GM19468 (cell line): ENCODE data around the gene EDNRA.

Experiments
- ATAC-seq: cut with Tn5 transposase; IDR thresholded peaks from one replicate; pipeline ENCODE4 v1.9.1; 2021; ENCODE audit warnings: mild to moderate bottlenecking, moderate library complexity, moderate number of reproducible peaks; ENCODE audit not compliant: unreplicated experiment; ENCODE audit errors: extremely low read depth

EDNRA gene

DNA sequence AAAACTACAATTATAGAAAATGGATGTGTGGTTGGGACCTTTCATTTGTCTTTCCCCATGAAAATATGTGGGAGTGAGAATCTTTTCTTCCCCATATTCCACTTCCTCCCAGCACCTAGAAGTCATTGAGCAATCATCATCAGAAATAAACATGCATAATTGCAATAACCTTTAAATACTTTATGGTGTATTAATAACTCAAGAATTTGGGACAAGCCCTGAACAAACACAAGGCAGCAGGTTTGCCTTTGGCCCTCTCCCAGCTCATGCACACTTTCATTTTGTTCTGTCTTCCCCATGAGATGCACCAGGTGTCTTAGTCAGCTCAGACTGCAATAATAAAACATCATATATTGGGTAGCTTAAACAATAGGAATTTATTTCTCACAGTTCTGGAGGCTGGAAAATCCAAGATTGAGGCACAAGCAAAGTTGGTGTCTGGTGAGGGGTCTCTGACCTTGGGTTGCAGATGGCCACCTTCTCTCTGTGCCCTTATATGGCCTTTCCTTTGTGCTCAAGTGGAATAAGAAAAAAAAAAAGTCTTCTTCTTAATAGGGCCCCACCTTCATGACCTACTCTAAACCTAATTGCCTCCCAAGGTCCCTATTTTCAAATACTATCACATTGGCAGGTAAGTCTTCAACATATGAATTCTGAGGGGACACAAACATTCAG lies 101.6 kb downstream of the EDNRA start:
- no peak for ATAC-seq

DNA sequence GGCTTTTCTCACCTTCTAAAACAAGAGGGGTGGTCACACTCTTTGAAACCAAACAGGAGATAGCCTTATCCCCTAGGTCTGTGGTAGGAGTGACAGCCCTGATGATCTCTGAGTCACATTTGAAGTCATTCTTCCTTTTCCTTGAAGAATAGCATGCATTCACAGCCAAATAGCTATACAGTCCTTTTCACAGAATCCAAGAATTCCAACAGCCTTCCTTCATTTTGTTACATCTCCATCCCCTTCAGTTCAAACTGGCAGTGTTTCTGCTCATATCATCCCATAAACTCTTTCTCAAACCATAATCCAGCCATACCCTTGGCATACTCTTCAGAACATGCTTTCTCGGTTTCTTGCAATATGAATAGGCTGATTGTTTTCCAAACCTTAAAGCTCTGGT lies 103.0 kb downstream of the EDNRA start:
- no peak for ATAC-seq

DNA sequence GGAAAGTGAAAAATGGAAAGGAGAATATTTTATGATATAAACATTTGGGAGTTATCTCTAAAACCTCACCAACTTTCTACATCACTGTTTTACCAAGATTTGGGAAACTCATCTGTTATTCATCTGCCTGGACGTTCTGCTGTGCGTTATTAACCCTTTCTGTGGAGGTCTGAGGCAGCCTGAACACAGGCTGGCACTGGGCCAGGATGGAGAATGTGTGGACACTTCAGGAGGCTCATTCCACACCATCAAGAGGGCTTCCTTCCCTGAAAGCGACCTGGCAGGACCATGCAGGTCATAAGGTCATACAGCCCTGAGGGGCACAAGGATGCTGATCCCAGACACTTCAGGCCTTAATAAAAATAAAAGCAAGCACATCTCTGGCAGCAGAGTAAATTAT lies 105.1 kb downstream of the EDNRA start:
- no peak for ATAC-seq

DNA sequence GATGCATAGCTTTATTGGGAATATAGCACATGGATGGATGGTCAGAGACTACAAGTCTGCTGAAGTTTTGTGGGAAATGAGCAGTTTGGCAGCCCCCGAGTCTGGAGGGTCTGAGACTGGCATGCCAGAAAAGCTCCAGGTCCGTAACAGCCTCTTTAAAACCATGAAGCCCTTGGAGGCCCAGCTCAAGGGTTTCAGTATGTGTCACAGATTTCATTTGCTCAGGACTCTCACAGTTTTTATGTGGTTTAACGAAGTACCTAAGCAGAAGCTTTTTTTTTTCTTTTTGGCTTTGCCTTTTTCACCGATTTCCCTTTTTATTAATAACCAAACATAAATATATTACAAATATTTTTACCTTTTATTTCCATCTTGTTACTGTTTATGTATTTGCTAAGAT lies 105.7 kb downstream of the EDNRA start:
- ATAC-seq: no peak

DNA sequence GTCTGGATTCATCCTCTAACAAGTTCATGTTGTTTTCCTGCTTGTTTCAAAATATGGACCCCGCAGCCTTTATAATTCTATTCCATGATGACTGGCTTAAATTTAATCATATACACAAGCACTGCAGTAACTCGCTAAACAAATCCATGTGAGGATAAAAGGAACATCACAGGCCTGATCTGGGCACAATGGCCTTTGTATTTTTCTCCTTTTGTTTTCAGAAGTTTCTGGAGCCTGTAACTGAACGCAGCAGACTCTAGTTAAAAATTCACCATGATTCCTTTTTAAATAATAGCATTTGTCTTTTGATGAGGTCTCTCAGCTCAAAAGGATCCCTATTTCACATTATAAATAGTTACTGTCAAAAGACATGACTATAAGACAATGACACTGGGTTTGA lies 106.1 kb downstream of the EDNRA start:
- no peak for ATAC-seq

DNA sequence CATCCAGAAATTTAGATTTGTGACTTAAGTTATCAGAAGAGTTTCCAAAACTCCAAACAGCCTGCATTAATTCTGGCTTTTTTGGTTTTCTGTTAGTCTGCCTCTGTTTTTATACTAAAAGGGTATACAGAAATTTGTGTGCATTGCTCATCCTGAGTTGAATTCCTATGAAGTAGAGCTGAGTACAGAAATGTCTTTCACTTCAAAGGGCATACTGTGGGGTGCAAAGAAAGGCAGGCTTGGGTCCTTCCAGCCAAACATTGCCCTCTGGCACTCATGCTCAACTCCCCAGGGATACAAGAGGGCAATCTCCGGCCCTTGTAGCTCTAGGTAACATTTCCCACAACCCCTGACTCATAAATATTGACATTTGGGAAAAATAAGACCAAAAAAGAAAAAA lies 108.7 kb downstream of the EDNRA start:
- no peak for ATAC-seq

DNA sequence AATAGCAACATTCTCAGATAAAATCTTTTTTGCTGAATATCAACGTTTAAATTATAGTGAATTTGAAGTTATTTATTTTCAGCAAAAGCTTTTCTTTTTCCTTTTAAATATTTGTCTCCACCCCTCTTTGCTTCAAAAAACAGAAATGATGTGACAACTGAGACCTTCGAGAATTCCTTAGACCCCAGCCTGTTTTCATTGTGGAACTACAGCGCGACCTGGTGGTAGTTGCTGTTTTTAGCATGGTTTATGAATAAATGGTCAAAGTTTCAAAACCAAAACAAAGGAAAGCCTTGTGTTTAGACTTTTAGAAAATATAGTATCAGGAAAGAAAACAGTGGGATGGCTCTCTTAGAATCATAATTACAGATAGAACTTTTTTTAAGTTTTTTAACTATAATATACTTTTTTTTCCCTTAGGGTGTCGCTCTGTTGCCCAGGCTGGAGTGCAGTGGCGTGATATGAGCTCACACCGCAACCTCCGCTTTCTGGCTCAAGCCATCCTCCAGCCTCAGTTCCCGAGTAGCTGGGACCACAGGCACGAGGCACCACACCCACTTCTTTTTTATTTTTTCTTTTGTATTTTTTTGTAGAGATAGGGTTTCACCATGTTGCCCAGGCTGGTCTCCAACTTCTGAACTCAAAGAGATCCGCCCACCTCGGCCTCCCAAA lies 109.5 kb downstream of the EDNRA start:
- no peak for ATAC-seq

DNA sequence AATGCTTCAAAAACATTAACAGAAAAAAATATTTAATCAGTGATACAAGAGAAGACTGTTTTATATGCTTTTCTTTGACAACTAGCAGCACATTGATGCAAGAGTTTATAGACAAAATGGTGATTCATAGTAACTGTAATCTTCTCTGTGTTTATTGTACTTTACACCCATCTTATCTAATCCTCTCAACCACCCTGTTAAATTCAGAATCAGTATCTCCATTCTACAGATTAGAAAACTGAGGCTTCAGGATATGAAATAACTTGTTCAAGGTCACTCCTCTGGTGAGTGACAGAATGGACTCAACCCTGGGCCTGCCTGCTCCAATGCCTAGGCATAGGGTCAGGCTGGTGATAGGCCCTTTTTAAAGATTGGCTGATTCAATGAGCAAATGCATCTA lies 110.2 kb downstream of the EDNRA start:
- ATAC-seq: no peak

DNA sequence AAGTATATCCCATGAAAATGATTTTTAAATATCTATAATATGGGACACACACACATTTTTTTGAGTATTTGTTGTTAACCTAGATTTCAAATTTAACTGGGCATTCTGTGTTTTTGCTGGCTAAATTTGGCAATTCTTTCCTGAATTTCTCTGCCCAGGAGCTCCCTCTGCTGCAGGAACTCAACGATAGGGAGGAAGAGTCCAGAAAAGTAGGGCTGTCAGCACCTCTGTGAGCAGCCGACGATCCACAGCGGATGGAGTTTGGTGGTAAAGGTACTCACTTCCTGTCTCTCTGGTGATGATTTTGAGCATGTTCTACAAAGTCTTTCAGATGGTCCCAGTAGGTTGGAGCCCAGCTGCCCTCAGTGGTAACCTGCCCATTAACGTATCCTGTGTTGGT lies 113.2 kb downstream of the EDNRA start:
- no peak for ATAC-seq
